Measurements from ENCODE around the gene KBTBD4. TPM values are rescaled to one million over a fixed set of nuclear protein-coding genes. Genes with fewer than 3 reads are reported as not detected.
"Not testable (repeated sequence)": the region's sequence is repeated elsewhere in the genome, so short reads cannot be mapped to it uniquely, and the experiment has no call there.

KBTBD4 gene
- total RNA-seq, 1 donor from 2014 or later: 17.2 TPM

GRCh38 chr11:47562393-47562792 is 16.4 kb downstream of the KBTBD4 start:
- intact Hi-C loops (cut with micrococcal nuclease): not testable (repeated sequence)

GRCh38 chr11:47560426-47560825 is 18.3 kb downstream of the KBTBD4 start:
- intact Hi-C loops (cut with micrococcal nuclease): no loop called here

DNA sequence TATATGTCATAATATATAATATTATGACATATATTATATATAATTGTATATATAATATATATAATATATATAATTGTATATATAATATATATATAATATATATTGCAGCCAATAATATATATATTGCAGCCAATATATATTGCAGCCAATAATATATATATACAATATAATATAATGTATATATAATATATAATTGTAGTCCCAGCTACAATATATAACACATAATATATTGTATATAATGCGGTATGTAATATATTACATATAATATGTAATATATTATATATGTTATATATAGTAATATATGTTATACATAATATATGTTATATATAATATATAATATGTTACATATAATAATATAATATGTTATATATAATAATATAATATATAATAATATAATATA is 20.1 kb downstream of the KBTBD4 start:
- intact Hi-C loops (cut with micrococcal nuclease): no loop called here

GRCh38 chr11:47557004-47557403 is 21.8 kb downstream of the KBTBD4 start:
- intact Hi-C loops (cut with micrococcal nuclease): not testable (repeated sequence)

GRCh38 chr11:47553406-47553743 is 25.4 kb downstream of the KBTBD4 start:
- intact Hi-C loops (cut with micrococcal nuclease): loop anchor here (1.0 to 5.0 kb wide), 9 partner anchors 12 to 339 kb away; partner anchors contain the start of genes AGBL2, DDB2, FNBP4 and NDUFS3

GRCh38 chr11:47552566-47553405 is 26.0 kb downstream of the KBTBD4 start, which contains the start of gene CELF1:
Gene CELF1 (minus strand): TSS chr11:47553132. CDS start chr11:47499523, 53,609 bp downstream.
- intact Hi-C loops (cut with micrococcal nuclease): loop anchor here (1.0 to 5.0 kb wide), 10 partner anchors 13 to 338 kb away; partner anchors contain the start of genes AGBL2, DDB2, FNBP4 and MTCH2

- intact Hi-C loops (cut with micrococcal nuclease): loop anchor here (1.0 to 5.0 kb wide), 4 partner anchors 41 to 337 kb away; partner anchors contain the start of genes DDB2, MTCH2 and SLC39A13
Measured at GRCh38 chr11:47552056-47552565, 26.7 kb downstream of the KBTBD4 start.

DNA sequence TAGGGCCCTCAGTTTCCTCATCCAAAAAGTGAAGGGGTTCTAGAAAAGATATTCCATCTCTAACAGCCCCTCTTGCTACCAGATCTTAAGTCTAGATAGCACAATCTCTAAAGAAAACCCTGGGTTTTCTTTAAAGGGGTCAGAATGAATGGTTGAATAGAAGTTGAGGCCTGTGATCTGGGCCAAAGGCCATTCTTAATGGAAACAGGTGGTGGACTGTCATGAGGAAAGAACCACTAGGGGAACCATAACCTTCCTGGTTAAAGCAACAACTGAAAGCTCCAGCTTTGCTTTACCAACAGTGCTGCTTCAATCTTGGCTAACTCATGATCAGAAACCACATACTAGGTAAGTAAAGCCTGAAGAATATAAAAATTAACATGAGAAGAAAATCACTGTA is 27.7 kb downstream of the KBTBD4 start:
- intact Hi-C loops (cut with micrococcal nuclease): loop anchor here (5.0 kb wide), 1 partner anchor 144 kb away; the partner anchor contains the start of gene SLC39A13

DNA sequence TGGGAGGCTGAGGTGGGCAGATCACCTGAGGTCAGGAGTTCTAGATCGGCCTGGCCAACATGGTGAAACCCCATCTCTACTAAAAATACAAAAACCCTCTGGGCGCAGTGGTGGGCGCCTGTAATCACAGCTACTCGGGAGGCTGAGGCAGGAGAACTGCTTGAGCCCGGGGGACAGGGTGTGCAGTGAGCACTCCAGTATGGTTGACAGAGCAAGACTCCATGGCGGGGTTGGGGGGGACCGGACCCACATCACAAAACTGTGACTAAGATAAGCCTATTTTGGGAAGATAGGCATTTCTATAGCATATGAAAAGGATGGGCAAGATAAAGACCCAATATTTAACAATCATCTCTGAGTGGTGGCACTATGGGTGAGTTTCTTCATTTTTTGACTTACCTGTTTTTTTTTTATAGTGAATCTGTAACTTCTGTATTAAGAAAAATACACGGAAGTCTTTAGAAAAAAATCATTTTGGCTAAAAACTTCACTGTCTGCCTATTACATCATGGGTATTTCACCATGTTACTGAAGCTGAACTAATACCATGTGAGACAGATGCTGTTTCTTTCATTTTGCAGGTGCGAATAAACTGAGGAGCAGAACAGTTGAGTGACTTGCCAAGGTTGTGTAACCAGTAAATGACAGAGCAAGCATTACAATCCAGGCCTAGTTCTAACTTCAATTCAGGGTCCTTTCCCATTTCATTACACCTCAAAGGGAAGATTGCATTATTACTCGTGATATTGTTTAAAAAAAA is 28.3 kb downstream of the KBTBD4 start:
- intact Hi-C loops (cut with micrococcal nuclease): loop anchor here (5.0 kb wide), 1 partner anchor 143 kb away; the partner anchor contains the start of gene SLC39A13

DNA sequence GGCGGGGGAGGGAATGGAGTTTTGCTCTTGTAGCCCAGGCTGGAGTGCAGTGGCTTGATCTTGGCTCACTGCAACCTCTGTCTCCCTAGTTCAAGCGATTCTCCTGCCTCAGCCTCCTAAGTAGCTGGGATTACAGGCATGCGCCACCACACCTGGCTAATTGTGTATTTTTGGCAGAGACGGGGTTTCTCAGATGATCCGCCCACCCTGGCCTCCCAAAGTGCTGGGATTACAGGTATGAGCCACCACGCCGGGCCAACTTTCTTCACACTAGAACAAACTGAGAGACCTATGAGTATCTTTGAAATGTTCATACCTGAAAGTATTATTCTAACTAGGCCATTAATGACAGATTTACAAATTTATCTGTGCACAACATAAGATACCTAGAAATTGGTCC is 32.5 kb downstream of the KBTBD4 start:
- intact Hi-C loops (cut with micrococcal nuclease): not testable (repeated sequence)

DNA sequence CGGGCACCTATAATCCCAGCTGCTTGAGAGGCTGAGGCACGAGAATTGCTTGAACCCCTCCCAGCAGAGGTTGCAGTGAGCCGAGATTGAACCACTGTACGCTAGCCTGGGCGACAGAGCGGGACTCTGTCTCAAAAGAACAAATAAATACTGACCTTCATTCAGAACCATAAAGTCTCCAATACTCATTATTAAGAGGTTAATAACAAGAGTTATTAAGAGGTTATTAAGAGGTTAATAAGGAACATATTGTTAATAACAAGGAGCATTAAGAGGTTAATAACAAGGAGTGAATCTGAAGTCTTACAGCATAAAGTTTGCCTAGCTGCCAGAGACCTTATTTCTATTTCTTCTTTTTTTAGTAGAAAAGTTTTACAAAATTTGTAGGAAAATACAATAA is 33.5 kb downstream of the KBTBD4 start:
- intact Hi-C loops (cut with micrococcal nuclease): no loop called here

DNA sequence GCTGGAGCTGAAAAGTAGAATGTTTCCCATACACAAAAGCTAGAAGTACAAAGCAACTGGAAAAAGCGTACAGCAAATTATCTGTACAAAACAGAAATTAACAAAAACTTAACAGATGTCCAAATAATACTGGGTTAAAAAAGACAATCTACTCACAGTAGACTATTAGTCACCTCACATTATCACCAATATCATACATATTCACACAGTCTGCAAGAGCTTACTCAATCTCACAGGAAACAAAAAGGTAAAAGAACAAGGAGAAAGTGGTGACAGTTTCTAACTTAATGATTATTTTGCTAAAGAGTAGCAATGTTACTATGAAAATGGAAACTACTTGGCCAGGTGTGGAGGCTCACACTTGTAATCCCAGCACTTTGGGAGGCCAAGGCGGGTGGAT is 37.7 kb downstream of the KBTBD4 start:
- intact Hi-C loops (cut with micrococcal nuclease): no loop called here

GRCh38 chr11:47539681-47540039 is 39.1 kb downstream of the KBTBD4 start:
- intact Hi-C loops (cut with micrococcal nuclease): no loop called here

DNA sequence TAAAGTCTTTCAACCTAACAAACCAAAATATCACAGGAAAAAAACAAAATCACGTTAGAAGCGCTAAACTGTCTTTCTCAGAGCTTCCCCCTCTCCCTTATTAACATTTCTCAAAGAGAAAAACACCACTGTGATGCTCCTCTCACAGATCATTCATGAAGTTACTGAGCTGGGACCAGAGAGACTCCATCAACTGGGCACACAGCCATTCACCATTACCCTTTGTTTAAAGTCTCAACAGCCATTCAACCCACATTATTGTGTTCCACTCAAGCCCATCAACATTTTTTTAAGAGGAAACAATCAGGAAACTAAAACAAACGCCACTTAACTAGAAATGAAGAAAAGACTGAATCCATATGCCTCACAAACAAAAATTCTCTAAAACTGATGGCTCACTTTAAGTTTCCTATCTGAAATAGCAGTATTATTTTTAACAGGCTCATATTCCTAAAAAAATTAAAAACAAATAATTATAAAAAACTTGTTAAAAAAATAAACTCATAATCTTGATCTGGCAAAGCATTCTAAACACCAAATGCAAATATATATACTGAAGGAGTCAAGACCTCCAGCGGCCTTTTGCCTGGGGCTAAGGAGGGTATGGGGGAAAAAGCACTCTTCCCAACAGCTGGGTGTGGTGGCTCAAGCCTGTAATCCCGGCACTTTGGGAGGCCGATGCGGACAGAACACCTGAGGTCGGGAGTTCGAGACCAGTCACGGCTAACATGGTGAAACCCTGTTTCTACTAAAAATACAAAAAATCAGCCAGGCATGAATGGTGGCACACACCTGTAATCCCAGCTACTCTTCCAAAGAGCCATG is 39.8 kb downstream of the KBTBD4 start:
- intact Hi-C loops (cut with micrococcal nuclease): no loop called here

DNA sequence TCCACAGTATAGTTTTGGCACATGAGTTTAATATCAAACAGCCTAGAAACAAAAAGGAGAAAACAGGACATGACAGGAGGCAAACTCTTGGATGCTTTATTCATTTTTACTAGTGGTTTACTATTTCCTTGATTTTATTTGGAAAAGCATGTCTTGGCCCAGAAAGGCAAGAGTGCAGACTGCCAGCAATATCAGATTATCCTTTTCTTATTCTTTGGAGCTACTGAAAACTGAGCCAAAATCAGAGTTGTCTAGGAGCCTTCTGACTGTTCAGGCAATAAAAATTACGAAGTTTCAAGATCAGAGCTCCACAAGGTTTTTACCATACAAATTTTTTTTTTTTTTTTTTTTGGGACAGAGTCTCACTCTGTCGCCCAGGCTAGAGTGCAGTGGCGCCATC is 41.9 kb downstream of the KBTBD4 start:
- intact Hi-C loops (cut with micrococcal nuclease): no loop called here

- intact Hi-C loops (cut with micrococcal nuclease): no loop called here
Measured at GRCh38 chr11:47534704-47535251, 44.0 kb downstream of the KBTBD4 start.

DNA sequence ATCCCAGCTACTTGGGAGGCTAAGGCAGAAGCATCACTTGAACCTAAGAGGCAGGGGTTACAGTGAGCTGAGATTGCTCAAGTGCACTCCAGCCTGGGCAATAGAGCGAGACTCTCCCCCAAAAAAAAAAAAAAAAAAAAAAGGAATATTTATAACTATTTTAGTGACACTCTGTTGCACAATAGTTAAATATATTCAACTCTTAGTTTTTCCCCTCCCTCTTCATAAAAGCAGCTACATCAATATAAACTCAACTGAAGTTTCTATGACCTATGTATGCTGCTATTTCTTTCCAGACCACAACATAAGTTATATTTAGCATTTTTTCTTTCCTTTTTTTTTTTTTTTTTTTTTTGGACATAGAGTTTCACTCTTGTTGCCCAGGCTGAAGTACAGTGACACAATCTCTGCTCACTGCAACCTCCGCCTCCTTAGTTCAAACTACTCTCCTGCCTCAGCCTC is 45.0 kb downstream of the KBTBD4 start:
- intact Hi-C loops (cut with micrococcal nuclease): no loop called here

GRCh38 chr11:47532597-47533213 is 46.1 kb downstream of the KBTBD4 start:
- intact Hi-C loops (cut with micrococcal nuclease): no loop called here

GRCh38 chr11:47531666-47532065 is 47.1 kb downstream of the KBTBD4 start:
- intact Hi-C loops (cut with micrococcal nuclease): no loop called here

GRCh38 chr11:47530721-47531120 is 48.0 kb downstream of the KBTBD4 start:
- intact Hi-C loops (cut with micrococcal nuclease): not testable (repeated sequence)
